ENCODE data around the gene TMEM220. TPM values are rescaled to one million over a fixed set of nuclear protein-coding genes. Genes with fewer than 3 reads are reported as not detected.

TMEM220 gene
- total RNA-seq, 3 donors from 2014 or later, result 14.9 to 29.5 (median 22.4) TPM

DNA sequence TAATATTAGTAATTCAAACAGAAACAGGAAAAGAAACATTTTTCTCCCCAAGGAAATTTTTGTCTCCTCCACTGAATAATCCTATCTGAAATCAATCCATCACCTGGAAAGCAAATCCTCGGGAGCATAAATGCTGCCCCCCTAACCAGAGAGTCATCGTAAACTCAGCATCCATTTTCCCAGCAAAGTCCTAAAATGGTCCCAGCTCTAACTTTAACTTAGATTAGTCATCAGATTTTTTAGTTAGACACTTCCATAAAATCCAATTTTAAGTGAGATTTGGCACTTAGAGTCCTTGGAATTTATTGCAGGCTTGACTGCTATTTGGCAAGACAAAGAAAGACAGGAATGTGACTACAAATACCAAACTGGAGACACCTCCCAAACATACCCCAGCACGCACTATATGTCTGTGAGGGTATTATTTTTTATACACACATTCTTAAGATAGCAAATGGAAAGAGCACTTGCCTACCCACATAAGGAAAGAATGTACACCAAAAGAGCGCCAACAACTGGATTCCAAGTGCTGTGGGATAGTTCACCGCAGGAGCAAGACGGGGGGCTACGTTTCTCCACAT is 47.9 kb downstream of the TMEM220 start:
- TF ChIP-seq, protein P1, sequence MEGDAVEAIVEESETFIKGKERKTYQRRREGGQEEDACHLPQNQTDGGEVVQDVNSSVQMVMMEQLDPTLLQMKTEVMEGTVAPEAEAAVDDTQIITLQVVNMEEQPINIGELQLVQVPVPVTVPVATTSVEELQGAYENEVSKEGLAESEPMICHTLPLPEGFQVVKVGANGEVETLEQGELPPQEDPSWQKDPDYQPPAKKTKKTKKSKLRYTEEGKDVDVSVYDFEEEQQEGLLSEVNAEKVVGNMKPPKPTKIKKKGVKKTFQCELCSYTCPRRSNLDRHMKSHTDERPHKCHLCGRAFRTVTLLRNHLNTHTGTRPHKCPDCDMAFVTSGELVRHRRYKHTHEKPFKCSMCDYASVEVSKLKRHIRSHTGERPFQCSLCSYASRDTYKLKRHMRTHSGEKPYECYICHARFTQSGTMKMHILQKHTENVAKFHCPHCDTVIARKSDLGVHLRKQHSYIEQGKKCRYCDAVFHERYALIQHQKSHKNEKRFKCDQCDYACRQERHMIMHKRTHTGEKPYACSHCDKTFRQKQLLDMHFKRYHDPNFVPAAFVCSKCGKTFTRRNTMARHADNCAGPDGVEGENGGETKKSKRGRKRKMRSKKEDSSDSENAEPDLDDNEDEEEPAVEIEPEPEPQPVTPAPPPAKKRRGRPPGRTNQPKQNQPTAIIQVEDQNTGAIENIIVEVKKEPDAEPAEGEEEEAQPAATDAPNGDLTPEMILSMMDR (IDR thresholded peaks at IDR 0.05), result no peak
- ATAC-seq (no peak), DNase-seq (no peak)
- Histone ChIP-seq H3K36me3 (ENCODE audit: low read depth) (peaks cover 8% of the 10 kb centered on the region), H3K9me3 (no peaks in the 10 kb centered on the region), H3K4me3 (no peak overlapping the region), H3K4me1 (ENCODE audit: low read depth) (no peaks in the 10 kb centered on the region)
- intact Hi-C loops (cut with DNase I, micrococcal nuclease), result no loop called here

DNA sequence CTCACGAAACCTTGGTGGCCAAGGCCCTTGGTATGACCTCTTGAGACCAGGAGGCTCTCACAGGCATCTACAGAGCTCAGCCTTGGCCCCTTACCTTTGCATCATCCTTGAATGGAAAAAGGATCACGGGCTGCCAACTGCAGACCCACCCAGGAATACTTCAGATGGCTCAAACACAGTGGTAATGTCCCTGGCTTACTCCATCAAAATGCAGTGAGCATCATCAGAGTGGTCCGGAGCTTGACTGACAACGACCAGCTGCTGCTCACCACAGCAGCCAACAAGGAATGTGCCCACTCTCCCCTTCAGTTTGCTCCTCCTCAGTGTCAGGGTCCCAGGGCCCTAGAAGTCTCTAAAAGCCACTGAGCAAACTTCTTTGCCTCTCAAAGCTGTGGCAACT is 55.1 kb downstream of the TMEM220 start:
- H3K4me3 ChIP-seq, result no peak overlapping the region
- intact Hi-C loops (cut with DNase I, micrococcal nuclease), result no loop called here
- ATAC-seq, result no peak
- H3K36me3 ChIP-seq (ENCODE audit: low read depth), result no peaks in the 10 kb centered on the region
- no peaks in the 10 kb centered on the region for H3K9me3 ChIP-seq
- TF ChIP-seq, protein P1 (IDR thresholded peaks at IDR 0.05), result no peak
- no peak for DNase-seq
- H3K4me1 ChIP-seq (ENCODE audit: low read depth), result no peaks in the 10 kb centered on the region

DNA sequence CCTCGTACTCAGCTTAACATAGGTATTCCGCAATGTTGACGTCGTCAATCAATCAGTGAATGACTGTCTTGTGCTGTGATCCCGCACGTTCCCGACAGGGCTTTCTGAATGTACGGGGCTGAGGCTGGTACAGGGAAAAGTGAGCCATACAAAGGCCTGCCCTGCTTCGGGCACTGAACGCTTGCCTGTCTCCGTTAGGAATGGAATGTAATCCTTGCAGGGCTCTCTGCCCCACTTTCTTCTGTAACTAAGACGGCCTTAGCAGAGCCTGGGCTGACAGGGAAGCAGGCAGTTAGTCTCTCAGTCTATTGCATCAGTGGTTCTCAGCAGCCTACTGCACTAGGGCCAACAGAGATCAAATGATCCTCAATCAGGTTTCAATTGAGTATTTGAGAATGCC is 56.5 kb downstream of the TMEM220 start:
- Histone ChIP-seq H3K4me3 (no peak overlapping the region), H3K36me3 (ENCODE audit: low read depth) (no peaks in the 10 kb centered on the region), H3K4me1 (ENCODE audit: low read depth) (no peaks in the 10 kb centered on the region), H3K9me3 (no peaks in the 10 kb centered on the region)
- TF ChIP-seq, protein P1 (IDR thresholded peaks at IDR 0.05), result no peak
- intact Hi-C loops (cut with DNase I, micrococcal nuclease), result no loop called here
- no peak for DNase-seq
- no peak for ATAC-seq

DNA sequence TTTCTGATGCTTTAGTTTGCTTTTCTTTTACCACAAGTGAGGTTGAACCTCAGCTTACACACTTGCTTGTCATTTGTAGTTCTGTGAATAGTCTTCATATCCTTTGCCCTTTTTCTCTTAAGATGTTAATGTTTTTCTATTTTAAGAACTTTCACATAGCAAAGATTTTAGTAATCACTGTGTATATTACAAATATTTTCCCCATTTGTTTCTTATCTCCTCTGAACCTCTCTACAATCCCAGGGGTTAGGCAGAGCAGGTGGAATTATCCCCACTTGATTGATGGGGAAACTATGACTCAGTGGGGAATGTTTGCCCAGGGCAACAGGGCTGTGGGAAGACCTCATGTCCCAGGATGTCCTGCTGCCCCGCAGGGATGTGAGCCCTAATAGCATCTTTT is 61.0 kb downstream of the TMEM220 start:
- Histone ChIP-seq H3K9me3 (no peaks in the 10 kb centered on the region), H3K4me3 (no peak overlapping the region), H3K4me1 (ENCODE audit: low read depth) (no peaks in the 10 kb centered on the region), H3K36me3 (ENCODE audit: low read depth) (no peaks in the 10 kb centered on the region)
- TF ChIP-seq, protein P1 (IDR thresholded peaks at IDR 0.05), result no peak
- intact Hi-C loops (cut with DNase I, micrococcal nuclease), result no loop called here
- ATAC-seq (no peak), DNase-seq (no peak)

DNA sequence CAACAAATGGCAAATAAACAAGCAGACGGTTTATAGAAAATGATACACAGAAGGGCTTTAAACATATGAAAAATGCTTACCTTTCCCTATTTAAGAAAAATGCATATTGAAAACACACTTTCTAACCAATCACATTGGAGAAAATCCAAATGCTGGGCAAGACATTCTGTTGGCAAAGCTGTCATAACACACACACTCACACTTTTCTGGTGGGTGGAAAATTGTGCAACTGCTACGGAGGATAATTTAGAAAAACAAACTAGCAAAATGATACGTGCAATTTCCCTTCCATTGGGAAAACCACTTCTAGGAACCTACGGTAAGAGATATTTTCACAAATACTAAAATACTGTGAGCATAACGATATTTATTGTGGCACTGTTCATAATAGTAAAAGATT is 62.9 kb downstream of the TMEM220 start:
- Histone ChIP-seq H3K9me3 (no peaks in the 10 kb centered on the region), H3K4me1 (ENCODE audit: low read depth) (no peaks in the 10 kb centered on the region), H3K36me3 (ENCODE audit: low read depth) (no peaks in the 10 kb centered on the region), H3K4me3 (no peak overlapping the region)
- TF ChIP-seq, protein P1 (IDR thresholded peaks at IDR 0.05), result no peak
- DNase-seq (no peak), ATAC-seq (no peak)
- intact Hi-C loops (cut with DNase I, micrococcal nuclease), result no loop called here

DNA sequence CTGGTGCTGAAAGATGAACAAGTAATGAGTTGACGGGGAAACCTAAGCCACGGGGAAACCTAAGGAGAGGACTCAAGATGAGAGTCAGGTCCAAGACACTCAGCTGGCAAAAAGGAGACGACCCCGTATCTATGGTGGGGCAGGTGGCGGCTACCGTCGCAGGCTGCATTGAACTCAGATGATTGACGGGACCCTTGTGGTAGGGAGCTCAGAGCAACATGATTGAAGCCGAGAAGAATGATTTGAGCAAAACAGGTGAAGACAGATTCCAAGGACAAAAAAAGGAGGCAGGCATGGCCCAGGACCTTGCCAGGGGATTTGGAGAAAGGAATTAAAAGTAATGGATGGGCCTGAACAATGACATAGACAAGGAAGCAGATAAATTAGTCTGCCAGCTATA is 65.3 kb downstream of the TMEM220 start:
- no peak for DNase-seq
- no peaks in the 10 kb centered on the region for H3K4me1 ChIP-seq (ENCODE audit: low read depth)
- no peak for ATAC-seq

More for the DNA sequence above, 65.3 kb downstream of the TMEM220 start:
- H3K36me3 ChIP-seq (ENCODE audit: low read depth), result no peaks in the 10 kb centered on the region
- intact Hi-C loops (cut with DNase I, micrococcal nuclease), result no loop called here
- TF ChIP-seq, protein P1 (IDR thresholded peaks at IDR 0.05), result no peak
- H3K4me3 ChIP-seq, result no peak overlapping the region
- no peaks in the 10 kb centered on the region for H3K9me3 ChIP-seq
